Activated T-helper 1 cell treated with anti-CD3 and anti-CD28 coated beads, Interleukin-2, amount 50 U/mL, for 16 hours (primary cell): Measurements from ENCODE around the gene KRT7.
"Not testable (repeated sequence)": the region's sequence is repeated elsewhere in the genome, so short reads cannot be mapped to it uniquely, and the experiment has no call there.

Source experiments
- DNase-seq, 2 donors: peaks; one replicate each; pipeline ENCODE4 v3.0.0-alpha.2; 2020; ENCODE audit warnings: low read depth in 1 of 2, low spot score in 1 of 2

KRT7 gene

GRCh38 chr12:52228931-52229330, 4.1 kb upstream of the KRT7 start:
- DNase-seq: no peak

- no peak for DNase-seq
These were observed 3.2 kb upstream of the KRT7 start for GRCh38 chr12:52229836-52230343.

DNA sequence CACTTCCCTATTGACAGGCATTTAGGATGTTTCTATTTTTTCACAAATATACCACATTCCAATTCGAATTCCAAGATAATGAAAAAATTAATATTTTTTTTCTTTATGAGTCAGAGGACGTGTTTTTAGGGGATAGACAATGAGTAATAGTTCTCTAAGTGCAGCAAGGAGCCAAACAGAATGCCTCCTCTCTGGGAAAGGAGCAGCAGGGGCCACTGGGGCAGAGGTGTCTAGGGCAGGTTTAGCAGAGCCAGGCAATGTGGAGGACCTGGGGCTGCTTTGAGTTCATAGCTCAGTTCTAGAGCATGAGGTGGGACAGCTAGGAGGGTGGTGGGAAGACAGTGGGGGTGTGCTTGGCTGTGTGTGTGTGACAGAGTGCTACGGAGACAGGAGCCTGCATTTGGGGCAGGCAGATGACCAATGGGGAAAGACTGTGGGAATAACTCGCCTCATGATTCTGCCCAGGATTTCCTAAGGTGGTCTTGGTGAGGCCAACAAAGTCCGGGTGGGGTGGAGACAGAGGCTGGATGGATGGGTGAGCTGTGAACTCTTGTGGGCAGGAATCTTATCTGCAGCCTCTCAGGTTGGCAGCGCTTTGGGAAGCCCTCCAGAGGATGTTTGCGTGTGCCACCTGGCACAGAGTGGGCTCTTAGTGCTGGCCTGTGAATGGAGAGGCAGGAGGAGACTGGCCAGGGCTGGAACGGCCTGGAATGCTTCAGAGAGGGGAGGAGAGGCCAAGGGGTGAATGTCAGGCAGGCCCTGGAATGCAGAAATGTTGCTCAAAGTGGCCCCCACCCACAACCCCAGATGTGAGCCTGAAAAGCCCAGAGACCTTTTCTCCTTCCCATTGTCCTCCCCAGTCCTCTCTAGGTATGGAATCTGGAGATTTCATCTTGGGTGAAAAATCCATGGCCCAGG, 2.4 kb upstream of the KRT7 start:
- DNase-seq: no peak

DNA sequence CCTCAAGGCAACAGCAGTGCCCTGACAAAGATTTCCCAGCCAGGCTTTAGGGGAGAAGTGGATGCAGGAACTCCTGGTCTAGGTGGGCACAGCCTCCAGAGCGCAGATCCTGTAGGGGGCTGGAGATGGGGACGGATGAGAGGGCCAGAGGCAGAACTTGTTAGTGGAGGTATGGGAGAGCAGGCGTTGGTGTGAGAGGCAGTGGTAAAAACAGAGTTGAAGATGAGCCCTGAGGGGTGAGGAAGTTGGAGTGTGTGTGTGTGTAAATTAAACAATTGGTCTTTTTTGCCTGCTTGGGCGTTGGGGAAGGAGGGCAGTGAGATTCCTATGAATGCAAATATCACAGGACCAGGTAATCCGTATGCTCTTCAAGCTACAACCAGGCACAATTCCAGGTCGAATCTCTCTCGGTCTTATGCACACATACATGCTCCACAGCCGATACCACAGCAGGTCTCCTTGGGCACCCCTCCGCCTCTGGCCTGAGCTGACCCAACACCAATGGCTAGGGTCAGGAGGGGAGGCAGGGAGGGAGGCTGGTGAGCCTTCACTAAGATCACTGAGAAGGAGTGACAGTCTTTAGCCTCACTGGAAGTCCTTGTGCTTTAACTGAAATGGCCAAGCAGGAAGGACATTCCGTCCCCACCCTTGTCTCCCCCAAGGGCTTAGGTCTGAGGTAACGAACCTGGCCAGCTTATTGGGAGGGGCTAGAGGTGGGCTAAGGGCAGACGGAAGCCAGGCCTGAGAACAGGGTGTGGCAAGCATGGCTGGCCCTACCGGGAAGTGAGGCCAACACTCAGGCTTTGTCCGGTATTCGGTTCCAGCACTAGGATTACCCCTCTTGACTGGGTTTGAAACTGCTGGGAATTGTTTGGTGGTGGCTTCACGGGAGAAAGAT, 1.5 kb upstream of the KRT7 start:
- no peak for DNase-seq

DNA sequence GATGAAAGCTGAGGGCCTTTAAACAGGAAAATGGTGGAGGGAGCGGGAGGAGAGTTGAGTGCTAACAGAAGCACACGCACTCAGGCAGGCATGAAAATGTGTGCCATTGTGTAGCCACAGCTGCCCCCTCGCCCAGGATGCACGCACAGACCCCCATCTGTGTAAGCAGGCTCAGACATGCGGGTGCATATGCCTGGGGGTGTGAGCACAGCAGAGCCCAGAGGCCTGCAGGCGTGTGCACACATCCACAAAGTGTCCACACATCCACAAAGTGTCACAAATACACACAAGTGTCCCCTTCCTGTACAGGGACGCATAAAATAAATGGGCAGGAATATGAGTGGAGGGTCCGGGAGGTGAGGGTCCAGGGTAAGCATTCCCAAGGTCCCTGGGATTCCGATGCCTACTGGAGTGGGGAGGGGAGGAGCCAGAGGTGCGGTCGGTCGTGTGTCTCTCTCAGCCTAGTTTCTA, 805 bp upstream of the KRT7 start:
- DNase-seq: no peak

DNA sequence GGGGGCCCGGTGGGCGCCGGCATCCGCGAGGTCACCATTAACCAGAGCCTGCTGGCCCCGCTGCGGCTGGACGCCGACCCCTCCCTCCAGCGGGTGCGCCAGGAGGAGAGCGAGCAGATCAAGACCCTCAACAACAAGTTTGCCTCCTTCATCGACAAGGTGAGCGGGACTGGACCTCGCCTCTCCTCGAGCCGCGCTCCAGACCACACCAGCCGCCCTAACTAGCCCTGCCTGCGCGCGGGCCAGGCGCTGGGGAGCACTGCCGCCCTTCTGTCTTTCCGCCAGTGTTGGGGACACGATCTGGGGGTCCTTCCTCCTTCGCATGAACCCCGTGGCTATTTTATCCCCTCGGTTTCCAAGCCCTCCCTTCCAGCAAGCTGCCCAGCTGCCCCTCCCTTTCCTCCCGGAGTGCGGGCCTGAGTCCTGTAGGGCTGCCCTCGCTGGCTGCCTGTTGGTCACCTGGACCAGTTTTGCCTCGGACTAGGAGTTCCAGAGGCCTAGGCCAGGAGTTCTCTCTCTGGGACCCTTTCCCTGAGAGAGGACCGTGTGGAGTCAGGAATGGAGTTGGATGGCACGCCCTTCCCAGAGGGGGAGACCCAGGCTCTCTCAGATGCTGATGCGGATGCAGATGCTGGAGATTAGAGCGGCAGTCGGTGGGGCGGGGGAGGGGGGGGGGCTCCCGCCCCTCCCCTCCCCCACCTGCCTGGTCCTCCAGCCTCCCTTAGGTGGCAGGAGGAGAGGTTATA, 592 bp downstream of the KRT7 start:
- DNase-seq: no peak

GRCh38 chr12:52234223-52234810, 1.3 kb downstream of the KRT7 start:
- no peak for DNase-seq

DNA sequence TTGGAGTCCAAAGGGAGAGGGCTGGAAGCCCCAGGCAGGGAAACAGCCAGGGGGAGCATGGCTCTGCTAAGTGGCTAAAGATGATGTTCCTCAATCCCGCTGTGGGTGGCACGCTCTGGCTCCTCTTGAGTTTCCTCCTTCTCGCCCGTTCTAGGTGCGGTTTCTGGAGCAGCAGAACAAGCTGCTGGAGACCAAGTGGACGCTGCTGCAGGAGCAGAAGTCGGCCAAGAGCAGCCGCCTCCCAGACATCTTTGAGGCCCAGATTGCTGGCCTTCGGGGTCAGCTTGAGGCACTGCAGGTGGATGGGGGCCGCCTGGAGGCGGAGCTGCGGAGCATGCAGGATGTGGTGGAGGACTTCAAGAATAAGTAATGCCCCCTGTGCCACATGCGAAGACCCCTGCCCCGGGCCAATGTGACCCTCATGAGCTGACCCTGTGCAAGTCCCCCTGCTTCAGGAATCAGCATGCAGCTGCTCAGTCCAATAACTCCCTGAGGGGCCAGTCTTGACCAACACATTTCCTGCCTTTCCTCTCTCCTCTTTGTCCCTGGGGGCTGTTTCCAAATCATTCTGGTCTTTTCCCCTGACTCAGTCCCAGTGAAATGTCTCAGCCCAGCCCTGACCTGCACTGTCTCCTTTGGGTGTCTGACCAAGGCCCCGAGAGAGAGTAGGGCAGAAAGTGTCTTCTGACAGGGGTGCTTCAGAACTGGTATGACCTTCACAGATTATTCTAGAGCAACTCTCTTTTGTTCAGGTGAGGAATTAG, 2.1 kb downstream of the KRT7 start:
- DNase-seq: no peak

- DNase-seq: no peak
These were observed 2.8 kb downstream of the KRT7 start for GRCh38 chr12:52235822-52236361.

GRCh38 chr12:52236386-52237050, 3.5 kb downstream of the KRT7 start:
- no peak for DNase-seq

GRCh38 chr12:52238207-52238840, 5.3 kb downstream of the KRT7 start:
- no peak for DNase-seq

DNA sequence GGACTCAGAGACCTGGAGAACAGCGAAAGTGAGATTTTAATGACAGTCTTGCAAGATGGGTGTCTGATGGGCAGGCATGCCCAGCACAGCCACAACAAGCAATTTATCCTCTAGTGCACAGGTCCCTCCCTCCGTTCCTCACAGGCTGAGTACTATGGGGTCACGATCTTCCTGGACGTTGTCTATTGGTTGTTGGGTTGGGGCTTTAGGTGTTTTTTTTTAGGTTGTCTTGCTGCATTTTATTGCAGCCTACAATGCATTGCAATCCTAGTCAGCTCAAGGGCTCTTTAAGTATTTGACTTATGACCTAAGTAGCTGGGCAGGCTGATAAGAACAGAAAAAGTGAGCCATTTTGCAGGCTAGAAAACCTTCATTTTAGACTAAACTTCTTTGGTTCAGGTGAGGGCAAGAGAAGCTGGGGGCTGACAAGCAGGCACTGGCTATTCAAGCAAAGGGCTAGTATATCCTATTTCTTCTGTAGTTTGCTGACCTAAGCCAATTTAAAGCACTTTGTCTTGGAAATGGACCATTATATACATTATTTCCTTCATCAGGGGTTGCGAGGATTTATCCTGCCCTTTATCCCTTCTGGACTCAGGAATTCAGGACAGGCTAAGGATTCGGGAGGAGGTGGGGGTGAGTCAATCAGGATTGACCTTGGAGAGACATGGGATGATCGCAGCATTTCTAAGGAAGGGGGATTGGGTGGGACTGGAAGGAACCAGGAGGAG, 6.0 kb downstream of the KRT7 start:
- no peak for DNase-seq

DNA sequence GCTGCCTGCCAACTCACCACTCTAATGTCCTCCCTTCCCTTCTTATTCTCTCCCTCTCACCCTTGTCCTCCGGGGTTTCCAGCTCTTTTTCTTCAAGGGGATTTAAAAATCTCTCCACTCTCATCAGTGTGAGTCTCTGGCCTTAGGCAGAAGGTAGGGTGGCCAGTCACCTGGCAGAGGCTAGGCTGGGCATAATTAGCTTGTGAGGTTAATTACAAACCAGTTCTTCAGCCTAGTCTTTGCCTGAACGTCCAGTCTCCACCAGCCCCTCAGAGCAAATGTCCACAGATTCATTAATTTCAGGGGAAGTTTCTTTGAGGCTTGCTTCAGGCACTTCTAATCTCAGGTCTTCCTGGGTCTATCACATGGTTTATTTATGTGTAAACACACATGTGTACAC, 6.7 kb downstream of the KRT7 start:
- DNase-seq: no peak

DNA sequence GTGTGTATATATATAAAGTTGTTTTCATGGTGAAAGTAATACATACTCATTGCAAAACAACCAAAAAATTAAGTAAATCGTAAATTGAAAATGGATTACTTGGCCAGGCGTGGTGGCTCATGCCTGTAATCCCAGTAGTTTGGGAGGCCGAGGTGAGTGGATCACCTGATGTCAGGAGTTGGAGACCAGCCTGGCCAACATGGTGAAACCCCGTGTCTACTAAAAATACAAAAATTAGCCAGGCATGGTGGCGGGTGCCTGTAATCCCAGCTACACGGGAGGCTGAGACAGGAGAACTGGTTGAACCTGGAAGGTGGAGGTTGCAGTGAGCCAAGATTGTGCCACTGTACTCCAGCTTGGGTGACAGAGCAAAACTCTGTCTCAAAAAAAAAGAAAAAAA, 7.2 kb downstream of the KRT7 start:
- DNase-seq: not testable (repeated sequence)

DNA sequence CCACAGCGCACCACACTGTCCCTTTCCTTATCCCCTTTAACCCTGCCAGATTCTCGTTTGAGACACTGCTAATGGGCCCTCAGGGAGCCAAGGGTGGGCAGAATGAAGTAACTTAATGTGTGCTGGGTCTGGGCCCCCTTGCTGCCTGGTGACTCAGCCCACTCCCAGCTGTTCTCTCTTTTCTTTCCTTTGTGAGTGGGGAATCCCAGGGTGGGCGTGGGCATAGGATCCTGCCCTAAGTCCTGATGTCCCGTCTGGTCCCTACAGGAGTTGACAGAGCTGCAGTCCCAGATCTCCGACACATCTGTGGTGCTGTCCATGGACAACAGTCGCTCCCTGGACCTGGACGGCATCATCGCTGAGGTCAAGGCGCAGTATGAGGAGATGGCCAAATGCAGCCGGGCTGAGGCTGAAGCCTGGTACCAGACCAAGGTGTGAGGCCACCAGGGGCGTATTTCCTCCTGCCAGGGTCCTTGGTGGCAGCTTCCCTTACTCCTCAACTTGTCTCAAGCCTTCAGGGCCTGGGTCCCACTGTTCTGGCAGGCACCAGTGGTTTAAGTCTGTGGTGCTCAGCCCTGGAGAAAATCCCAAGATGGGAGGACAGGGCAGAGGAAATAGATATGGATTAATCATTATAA, 8.3 kb downstream of the KRT7 start:
- DNase-seq: no peak

DNA sequence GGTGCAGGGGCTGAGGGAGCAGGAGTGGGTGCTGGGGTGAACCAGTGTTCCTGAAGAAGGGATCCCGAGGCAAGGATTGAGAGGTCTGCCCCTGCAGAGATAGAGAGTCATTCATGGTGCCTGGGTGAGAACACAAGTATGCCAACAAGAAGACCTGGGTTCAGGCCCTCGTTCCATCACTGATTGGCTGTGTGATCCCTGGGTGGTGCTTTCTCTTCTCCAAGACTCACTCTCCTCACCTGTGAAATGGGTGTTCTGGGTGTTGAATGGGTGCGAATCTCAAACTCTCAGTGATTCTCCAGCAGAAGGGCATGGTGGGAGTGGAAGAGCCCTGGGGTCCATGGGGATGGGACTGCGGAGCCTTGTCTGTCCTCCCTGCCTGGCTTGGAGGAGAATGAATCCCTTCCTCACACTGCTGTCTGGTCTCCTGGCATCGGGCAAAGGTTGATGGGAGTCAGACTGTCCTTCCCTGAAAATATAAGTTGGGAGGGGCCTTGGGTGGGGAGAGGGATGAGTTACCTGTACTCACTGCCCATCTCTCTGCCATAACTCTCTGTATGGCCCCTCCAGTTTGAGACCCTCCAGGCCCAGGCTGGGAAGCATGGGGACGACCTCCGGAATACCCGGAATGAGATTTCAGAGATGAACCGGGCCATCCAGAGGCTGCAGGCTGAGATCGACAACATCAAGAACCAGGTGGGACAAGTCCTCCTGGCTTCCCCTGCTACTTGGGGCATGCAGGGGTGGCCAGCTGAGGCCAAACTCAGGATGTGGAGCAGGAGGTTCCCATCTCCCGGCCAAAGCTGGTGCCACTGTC, 9.6 kb downstream of the KRT7 start:
- no peak for DNase-seq
